ENCODE data around the gene ERVV-1. TPM values are rescaled to one million over a fixed set of nuclear protein-coding genes. Genes with fewer than 3 reads are reported as not detected.
A peak's percentile ranks its signal among the peaks of the same experiment; 100 is the strongest.
"Not testable (repeated sequence)": the region's sequence is repeated elsewhere in the genome, so short reads cannot be mapped to it uniquely, and the experiment has no call there.

Gene ERVV-1
- polyA plus RNA-seq (2013, experiment 1 of 2; ENCODE audit: insufficient read length) = not detected
- polyA plus RNA-seq (2013, experiment 2 of 2; ENCODE audit: insufficient read length) = not detected

GRCh38 chr19:53013621-53014020, at the start of gene ERVV-1:
Gene ERVV-1, plus strand, starts transcription at chr19:53013921. Its CDS starts 170 bp downstream, at chr19:53014091.
- DNase-seq = no peak

GRCh38 chr19:52967772-52968171, 45.9 kb upstream of the ERVV-1 start:
- no peak for DNase-seq

- DNase-seq = no peak
Observed at GRCh38 chr19:52981329-52981728, 32.4 kb upstream of the ERVV-1 start.

- DNase-seq = not testable (repeated sequence)
Observed at GRCh38 chr19:52983167-52983566, 30.6 kb upstream of the ERVV-1 start.

- DNase-seq = no peak
Observed at GRCh38 chr19:52987221-52987620, 26.5 kb upstream of the ERVV-1 start.

- no peak for DNase-seq
Observed at GRCh38 chr19:52988506-52988905, 25.2 kb upstream of the ERVV-1 start.

- no peak for DNase-seq
Observed at GRCh38 chr19:52990759-52991418, 22.8 kb upstream of the ERVV-1 start.

GRCh38 chr19:52991484-52991883, 22.2 kb upstream of the ERVV-1 start:
- peak; percentile 78 for DNase-seq

- no peak for DNase-seq
Observed at GRCh38 chr19:52992109-52993004, 21.4 kb upstream of the ERVV-1 start.

GRCh38 chr19:52993342-52994178, 20.2 kb upstream of the ERVV-1 start:
- peak; percentile 81 for DNase-seq

GRCh38 chr19:52995711-52996110, 18.0 kb upstream of the ERVV-1 start:
- no peak for DNase-seq

- DNase-seq = no peak
Observed at GRCh38 chr19:52997975-52998374, 15.7 kb upstream of the ERVV-1 start.

GRCh38 chr19:53002479-53002878, 11.2 kb upstream of the ERVV-1 start:
- no peak for DNase-seq

- no peak for DNase-seq
Observed at GRCh38 chr19:53004242-53004641, 9.5 kb upstream of the ERVV-1 start.

- DNase-seq = no peak
Observed at GRCh38 chr19:53007200-53007599, 6.5 kb upstream of the ERVV-1 start.

GRCh38 chr19:53007606-53008005, 6.1 kb upstream of the ERVV-1 start:
- no peak for DNase-seq

GRCh38 chr19:53008061-53008778, 5.5 kb upstream of the ERVV-1 start:
- no peak for DNase-seq

GRCh38 chr19:53010494-53010893, 3.2 kb upstream of the ERVV-1 start:
- no peak for DNase-seq

GRCh38 chr19:53012006-53012405, 1.7 kb upstream of the ERVV-1 start:
- DNase-seq = no peak

GRCh38 chr19:53015159-53015558, 1.4 kb downstream of the ERVV-1 start:
- DNase-seq = no peak

- no peak for DNase-seq
Observed at GRCh38 chr19:53015730-53016129, 2.0 kb downstream of the ERVV-1 start.

GRCh38 chr19:53019684-53020083, 6.0 kb downstream of the ERVV-1 start:
- DNase-seq = no peak

Measured in fibroblast of skin of scalp (primary cell).